OCI-LY3 (cell line): ENCODE measurements around the gene NT5DC3.

Source experiments
- EZH2phosphoT487 ChIP-seq: fragments of 200-600 bp; shearing (Covaris generic); IDR thresholded peaks from 2 replicates; pipeline ENCODE4 v1.6.1; 2018; ENCODE audit warnings: antibody characterized with exemption, mixed run types, low read depth
- TF ChIP-seq, protein P1 (sequence below): fragments of 200-600, 300-600 bp; sonication (generic); IDR thresholded peaks from 2 replicates; pipeline ENCODE4 v1.5.1; 2014; ENCODE audit warnings: antibody characterized with exemption, low read length, low read depth

DNA sequence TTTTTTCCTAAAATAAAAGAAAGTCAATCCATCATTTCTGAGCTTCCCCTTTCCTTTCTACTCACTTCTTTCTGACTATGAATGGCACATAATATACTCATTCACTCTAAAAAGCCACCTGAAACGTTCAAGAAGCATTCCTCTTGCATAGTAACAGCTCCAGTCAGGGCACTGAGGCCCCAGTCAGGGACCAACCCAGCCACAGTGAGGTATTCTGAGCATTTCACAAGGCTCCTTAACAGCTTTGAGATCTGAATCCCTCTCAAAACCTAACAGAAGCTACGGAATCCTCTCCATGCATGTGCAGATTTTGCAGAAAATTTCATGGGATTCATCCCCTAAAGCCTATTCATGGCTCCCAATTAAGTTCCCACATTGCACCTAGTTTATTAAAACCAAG is 23.2 kb downstream of the NT5DC3 start:
- TF ChIP-seq, protein P1, sequence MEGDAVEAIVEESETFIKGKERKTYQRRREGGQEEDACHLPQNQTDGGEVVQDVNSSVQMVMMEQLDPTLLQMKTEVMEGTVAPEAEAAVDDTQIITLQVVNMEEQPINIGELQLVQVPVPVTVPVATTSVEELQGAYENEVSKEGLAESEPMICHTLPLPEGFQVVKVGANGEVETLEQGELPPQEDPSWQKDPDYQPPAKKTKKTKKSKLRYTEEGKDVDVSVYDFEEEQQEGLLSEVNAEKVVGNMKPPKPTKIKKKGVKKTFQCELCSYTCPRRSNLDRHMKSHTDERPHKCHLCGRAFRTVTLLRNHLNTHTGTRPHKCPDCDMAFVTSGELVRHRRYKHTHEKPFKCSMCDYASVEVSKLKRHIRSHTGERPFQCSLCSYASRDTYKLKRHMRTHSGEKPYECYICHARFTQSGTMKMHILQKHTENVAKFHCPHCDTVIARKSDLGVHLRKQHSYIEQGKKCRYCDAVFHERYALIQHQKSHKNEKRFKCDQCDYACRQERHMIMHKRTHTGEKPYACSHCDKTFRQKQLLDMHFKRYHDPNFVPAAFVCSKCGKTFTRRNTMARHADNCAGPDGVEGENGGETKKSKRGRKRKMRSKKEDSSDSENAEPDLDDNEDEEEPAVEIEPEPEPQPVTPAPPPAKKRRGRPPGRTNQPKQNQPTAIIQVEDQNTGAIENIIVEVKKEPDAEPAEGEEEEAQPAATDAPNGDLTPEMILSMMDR, result no peak
- no peak for TF ChIP-seq EZH2phosphoT487
